ENCODE data around the gene NEK9.

DNA sequence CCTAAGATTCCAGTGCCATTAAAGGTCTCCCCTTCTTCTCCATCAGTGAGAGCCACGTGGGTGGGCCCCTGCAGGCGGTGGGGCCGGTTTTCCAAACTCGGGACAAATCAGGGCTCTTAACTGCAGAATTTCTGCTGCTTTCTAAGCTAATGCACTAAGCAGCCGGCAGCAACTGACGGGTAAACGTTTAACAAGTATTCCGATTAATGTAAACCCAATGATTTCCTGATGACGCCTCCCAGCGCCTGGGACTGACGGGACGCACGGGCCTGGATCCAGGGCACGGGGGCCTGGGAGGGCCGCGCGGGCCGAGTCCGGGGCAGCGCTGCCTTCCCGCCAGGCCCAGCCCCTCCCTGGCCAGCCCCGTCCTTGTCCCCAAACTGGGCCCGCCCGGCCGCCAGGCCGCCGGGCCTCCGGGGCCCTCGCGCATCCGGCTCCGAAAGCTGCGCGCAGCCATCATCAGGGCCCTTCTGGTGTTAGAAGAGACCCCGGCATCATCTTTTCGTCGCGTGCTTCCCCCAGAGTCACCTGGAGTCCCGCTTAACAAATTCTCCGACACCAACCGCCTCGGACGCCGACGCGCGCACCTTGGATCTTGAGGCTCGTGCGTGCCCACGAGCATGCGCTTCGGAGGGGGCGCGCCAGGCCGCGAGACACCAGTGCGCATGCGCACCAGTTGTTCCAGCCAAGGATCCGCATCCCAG, 75.8 kb downstream of the NEK9 start, which contains the start of gene MLH3:
- TF ChIP-seq POLR2A (IDR thresholded peaks at IDR 0.05) = peak in 3 of 4 donors; percentile 63 to 86 (median 77)
- TF ChIP-seq, protein P1, sequence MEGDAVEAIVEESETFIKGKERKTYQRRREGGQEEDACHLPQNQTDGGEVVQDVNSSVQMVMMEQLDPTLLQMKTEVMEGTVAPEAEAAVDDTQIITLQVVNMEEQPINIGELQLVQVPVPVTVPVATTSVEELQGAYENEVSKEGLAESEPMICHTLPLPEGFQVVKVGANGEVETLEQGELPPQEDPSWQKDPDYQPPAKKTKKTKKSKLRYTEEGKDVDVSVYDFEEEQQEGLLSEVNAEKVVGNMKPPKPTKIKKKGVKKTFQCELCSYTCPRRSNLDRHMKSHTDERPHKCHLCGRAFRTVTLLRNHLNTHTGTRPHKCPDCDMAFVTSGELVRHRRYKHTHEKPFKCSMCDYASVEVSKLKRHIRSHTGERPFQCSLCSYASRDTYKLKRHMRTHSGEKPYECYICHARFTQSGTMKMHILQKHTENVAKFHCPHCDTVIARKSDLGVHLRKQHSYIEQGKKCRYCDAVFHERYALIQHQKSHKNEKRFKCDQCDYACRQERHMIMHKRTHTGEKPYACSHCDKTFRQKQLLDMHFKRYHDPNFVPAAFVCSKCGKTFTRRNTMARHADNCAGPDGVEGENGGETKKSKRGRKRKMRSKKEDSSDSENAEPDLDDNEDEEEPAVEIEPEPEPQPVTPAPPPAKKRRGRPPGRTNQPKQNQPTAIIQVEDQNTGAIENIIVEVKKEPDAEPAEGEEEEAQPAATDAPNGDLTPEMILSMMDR (IDR thresholded peaks at IDR 0.05) = peak in 1 of 6 experiments; percentile 11
- TF ChIP-seq POLR2AphosphoS5 (IDR thresholded peaks at IDR 0.05) = peak; percentile 61 to 78
- TF ChIP-seq EP300 (IDR thresholded peaks at IDR 0.05) = peak in 2 of 4 donors; percentile 24 to 50

Data from upper lobe of left lung (tissue), 4 donors.